HG02798 (cell line): ENCODE data around the gene PLA2G2E.

Experiments used
- ATAC-seq: cut with Tn5 transposase; IDR thresholded peaks from one replicate; pipeline ENCODE4 v1.9.1; 2021; ENCODE audit warnings: mild to moderate bottlenecking; ENCODE audit not compliant: unreplicated experiment, poor library complexity

PLA2G2E gene

GRCh38 chr1:19923137-19923952, at the start of gene PLA2G2E:
Gene PLA2G2E, minus strand, starts transcription at chr1:19923617. Its CDS starts 58 bp downstream, at chr1:19923559.
- no peak for ATAC-seq

- no peak for ATAC-seq
These were observed 48.2 kb upstream of the PLA2G2E start for GRCh38 chr1:19971664-19972063.

- ATAC-seq = no peak
These were observed 46.7 kb upstream of the PLA2G2E start for GRCh38 chr1:19969898-19970660.

GRCh38 chr1:19967808-19968207, 44.4 kb upstream of the PLA2G2E start:
- ATAC-seq = no peak

GRCh38 chr1:19964542-19964941, 41.1 kb upstream of the PLA2G2E start:
- ATAC-seq = no peak

- ATAC-seq = no peak
These were observed 40.2 kb upstream of the PLA2G2E start for GRCh38 chr1:19963636-19964035.

GRCh38 chr1:19960591-19960990, 37.2 kb upstream of the PLA2G2E start:
- no peak for ATAC-seq

GRCh38 chr1:19957779-19958178, 34.4 kb upstream of the PLA2G2E start:
- ATAC-seq = no peak

GRCh38 chr1:19955534-19956170, 32.2 kb upstream of the PLA2G2E start:
- ATAC-seq = no peak

- no peak for ATAC-seq
These were observed 30.6 kb upstream of the PLA2G2E start for GRCh38 chr1:19954059-19954458.

GRCh38 chr1:19949016-19949415, 25.6 kb upstream of the PLA2G2E start:
- ATAC-seq = no peak

- no peak for ATAC-seq
These were observed 23.6 kb upstream of the PLA2G2E start for GRCh38 chr1:19946971-19947370.

- ATAC-seq = no peak
These were observed 22.9 kb upstream of the PLA2G2E start for GRCh38 chr1:19946331-19946751.

GRCh38 chr1:19945914-19946313, 22.5 kb upstream of the PLA2G2E start:
- ATAC-seq = no peak

- no peak for ATAC-seq
These were observed 19.2 kb upstream of the PLA2G2E start for GRCh38 chr1:19942657-19943056.

- no peak for ATAC-seq
These were observed 18.7 kb upstream of the PLA2G2E start for GRCh38 chr1:19942088-19942487.

- no peak for ATAC-seq
These were observed 17.8 kb upstream of the PLA2G2E start for GRCh38 chr1:19941206-19941568.

- ATAC-seq = no peak
These were observed 17.2 kb upstream of the PLA2G2E start for GRCh38 chr1:19940486-19941205.

GRCh38 chr1:19938472-19938871, 15.1 kb upstream of the PLA2G2E start:
- ATAC-seq = no peak

GRCh38 chr1:19936061-19936750, 12.8 kb upstream of the PLA2G2E start:
- ATAC-seq = no peak
